HCT116 (cell line): Measurements from ENCODE around the gene EEA1.

ENCODE experiments used
- CTCF ChIP-seq, 3 experiments: fragments of 200-600 bp in 1 of 3; sonication (generic) in 1 of 3; IDR thresholded peaks in 2 of 3; conservative IDR thresholded peaks in 1 of 3; 2 replicates each; pipeline ENCODE4 v1.5.1; 2012 to 2017; ENCODE audit warnings: low read depth in 2 of 3, low read length in 2 of 3, antibody characterized with exemption in 1 of 3, borderline replicate concordance in 1 of 3, control low read depth in 1 of 3, mild to moderate bottlenecking in 1 of 3, mixed read lengths in 1 of 3, mixed run types in 1 of 3, moderate library complexity in 1 of 3; ENCODE audit not compliant: insufficient read depth in 1 of 3
- EZH2 ChIP-seq: fragments of 200-600 bp; sonication (generic); IDR thresholded peaks from 2 replicates; pipeline ENCODE4 v1.6.1; 2017; ENCODE audit warnings: antibody characterized with exemption, mixed run types
- EZH2phosphoT487 ChIP-seq: fragments of 200-600 bp; IDR thresholded peaks from 2 replicates; pipeline ENCODE4 v1.6.1; 2018; ENCODE audit warnings: antibody characterized with exemption, borderline replicate concordance
- POLR2A ChIP-seq: IDR thresholded peaks from 2 replicates; pipeline ENCODE4 v1.7.0; 2011; ENCODE audit warnings: borderline replicate concordance; ENCODE audit not compliant: insufficient read depth, insufficient read length; ENCODE audit errors: extremely low read depth
- POLR2AphosphoS5 ChIP-seq: IDR thresholded peaks from 2 replicates; pipeline ENCODE4 v1.6.1; 2011; ENCODE audit warnings: mild to moderate bottlenecking, low read depth, low read length, moderate library complexity
- SRF ChIP-seq: IDR thresholded peaks from 2 replicates; pipeline ENCODE4 v1.6.1; 2012; ENCODE audit warnings: low read depth
- YY1 ChIP-seq: IDR thresholded peaks from 2 replicates; pipeline ENCODE4 v1.6.1; 2011; ENCODE audit warnings: low read length, low read depth, moderate library complexity, mild to moderate bottlenecking; ENCODE audit not compliant: insufficient replicate concordance; ENCODE audit errors: extremely low read depth
- TF ChIP-seq, protein P1 (sequence below): IDR thresholded peaks from 2 replicates; pipeline ENCODE4 v1.6.1; 2012

GRCh38 chr12:92814584-92814983 lies 114.5 kb downstream of the EEA1 start:
- TF ChIP-seq EZH2 (no peak), CTCF (IDR thresholded peaks at IDR 0.05 in 2 of 3, conservative IDR thresholded peaks at IDR 0.05 in 1 of 3; ENCODE audit: borderline replicate concordance in 1 of 3, insufficient read depth in 1 of 3, low read depth in 2 of 3, low read length in 2 of 3) (no peak), SRF (no peak), POLR2A (no peak), POLR2AphosphoS5 (no peak), EZH2phosphoT487 (no peak), YY1 (no peak)
- TF ChIP-seq, protein P1, sequence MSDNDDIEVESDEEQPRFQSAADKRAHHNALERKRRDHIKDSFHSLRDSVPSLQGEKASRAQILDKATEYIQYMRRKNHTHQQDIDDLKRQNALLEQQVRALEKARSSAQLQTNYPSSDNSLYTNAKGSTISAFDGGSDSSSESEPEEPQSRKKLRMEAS: no peak
